ENCODE measurements around the gene GDNF.

DNA sequence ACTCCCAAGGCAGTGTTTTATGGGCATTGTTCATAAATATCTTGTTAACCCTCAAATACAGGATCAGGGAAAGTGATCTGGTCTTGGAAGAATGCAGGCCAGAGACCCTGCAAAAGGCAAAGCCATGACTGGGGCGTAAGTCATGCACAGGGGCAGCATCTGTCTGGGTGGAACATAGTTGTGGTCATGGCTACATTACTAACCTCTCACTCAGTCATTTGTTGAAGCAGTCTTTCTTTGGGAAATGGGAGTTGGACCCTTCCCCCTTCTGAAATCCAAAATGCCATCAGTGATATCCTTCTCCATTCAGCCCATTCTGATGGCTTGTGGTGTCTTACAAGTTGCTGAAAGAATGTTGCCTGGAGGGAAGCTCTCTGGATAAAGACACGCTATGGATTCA is 68.1 kb downstream of the GDNF start:
- TF ChIP-seq, protein P1, sequence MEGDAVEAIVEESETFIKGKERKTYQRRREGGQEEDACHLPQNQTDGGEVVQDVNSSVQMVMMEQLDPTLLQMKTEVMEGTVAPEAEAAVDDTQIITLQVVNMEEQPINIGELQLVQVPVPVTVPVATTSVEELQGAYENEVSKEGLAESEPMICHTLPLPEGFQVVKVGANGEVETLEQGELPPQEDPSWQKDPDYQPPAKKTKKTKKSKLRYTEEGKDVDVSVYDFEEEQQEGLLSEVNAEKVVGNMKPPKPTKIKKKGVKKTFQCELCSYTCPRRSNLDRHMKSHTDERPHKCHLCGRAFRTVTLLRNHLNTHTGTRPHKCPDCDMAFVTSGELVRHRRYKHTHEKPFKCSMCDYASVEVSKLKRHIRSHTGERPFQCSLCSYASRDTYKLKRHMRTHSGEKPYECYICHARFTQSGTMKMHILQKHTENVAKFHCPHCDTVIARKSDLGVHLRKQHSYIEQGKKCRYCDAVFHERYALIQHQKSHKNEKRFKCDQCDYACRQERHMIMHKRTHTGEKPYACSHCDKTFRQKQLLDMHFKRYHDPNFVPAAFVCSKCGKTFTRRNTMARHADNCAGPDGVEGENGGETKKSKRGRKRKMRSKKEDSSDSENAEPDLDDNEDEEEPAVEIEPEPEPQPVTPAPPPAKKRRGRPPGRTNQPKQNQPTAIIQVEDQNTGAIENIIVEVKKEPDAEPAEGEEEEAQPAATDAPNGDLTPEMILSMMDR (conservative IDR thresholded peaks at IDR 0.05) = no peak
- TF ChIP-seq EZH2 (IDR thresholded peaks at IDR 0.05; ENCODE audit: low read depth) = no peak
